GM21367 (cell line): ENCODE data around the gene EFCAB11.
"Not testable (repeated sequence)": the region's sequence is repeated elsewhere in the genome, so short reads cannot be mapped to it uniquely, and the experiment has no call there.

Experiments used
- ATAC-seq: cut with Tn5 transposase; IDR thresholded peaks from one replicate; pipeline ENCODE4 v1.9.1; 2021; ENCODE audit not compliant: unreplicated experiment

The EFCAB11 gene

GRCh38 chr14:89874091-89874490 lies 80.4 kb downstream of the EFCAB11 start:
- not testable (repeated sequence) for ATAC-seq

- ATAC-seq, result no peak
Measured at GRCh38 chr14:89870316-89870715, 84.2 kb downstream of the EFCAB11 start.

GRCh38 chr14:89869606-89870005 lies 84.9 kb downstream of the EFCAB11 start:
- ATAC-seq, result no peak

- no peak for ATAC-seq
Measured at GRCh38 chr14:89866458-89866857, 88.1 kb downstream of the EFCAB11 start.

- ATAC-seq, result no peak
Measured at GRCh38 chr14:89865153-89865552, 89.4 kb downstream of the EFCAB11 start.

- ATAC-seq, result no peak
Measured at GRCh38 chr14:89862856-89863255, 91.7 kb downstream of the EFCAB11 start.

GRCh38 chr14:89861630-89862029 lies 92.9 kb downstream of the EFCAB11 start:
- ATAC-seq, result no peak

- ATAC-seq, result no peak
Measured at GRCh38 chr14:89858089-89858488, 96.4 kb downstream of the EFCAB11 start.

GRCh38 chr14:89856871-89857345 lies 97.6 kb downstream of the EFCAB11 start:
- ATAC-seq, result no peak

GRCh38 chr14:89855961-89856656 lies 98.4 kb downstream of the EFCAB11 start:
- ATAC-seq, result no peak

- ATAC-seq, result no peak
Measured at GRCh38 chr14:89853936-89854693, 100.4 kb downstream of the EFCAB11 start.

- no peak for ATAC-seq
Measured at GRCh38 chr14:89851106-89851505, 103.4 kb downstream of the EFCAB11 start.

- no peak for ATAC-seq
Measured at GRCh38 chr14:89849931-89850330, 104.6 kb downstream of the EFCAB11 start.

- no peak for ATAC-seq
Measured at GRCh38 chr14:89848165-89848564, 106.4 kb downstream of the EFCAB11 start.

- ATAC-seq, result no peak
Measured at GRCh38 chr14:89845346-89845745, 109.2 kb downstream of the EFCAB11 start.

- ATAC-seq, result no peak
Measured at GRCh38 chr14:89844508-89844907, 110.0 kb downstream of the EFCAB11 start.

- ATAC-seq, result no peak
Measured at GRCh38 chr14:89842837-89843236, 111.7 kb downstream of the EFCAB11 start.

- ATAC-seq, result no peak
Measured at GRCh38 chr14:89841851-89842250, 112.7 kb downstream of the EFCAB11 start.

GRCh38 chr14:89836830-89837469 lies 117.6 kb downstream of the EFCAB11 start:
- no peak for ATAC-seq

- no peak for ATAC-seq
Measured at GRCh38 chr14:89833661-89834060, 120.9 kb downstream of the EFCAB11 start.

- no peak for ATAC-seq
Measured at GRCh38 chr14:89833120-89833532, 121.4 kb downstream of the EFCAB11 start.
